ENCODE measurements around the gene CDKN2B-AS1. TPM values are rescaled to one million over a fixed set of nuclear protein-coding genes. Genes with fewer than 3 reads are reported as not detected.

The CDKN2B-AS1 gene
- total RNA-seq, 1 experiment from 2014 or later: 0.24 TPM

- TF ChIP-seq, protein P1, sequence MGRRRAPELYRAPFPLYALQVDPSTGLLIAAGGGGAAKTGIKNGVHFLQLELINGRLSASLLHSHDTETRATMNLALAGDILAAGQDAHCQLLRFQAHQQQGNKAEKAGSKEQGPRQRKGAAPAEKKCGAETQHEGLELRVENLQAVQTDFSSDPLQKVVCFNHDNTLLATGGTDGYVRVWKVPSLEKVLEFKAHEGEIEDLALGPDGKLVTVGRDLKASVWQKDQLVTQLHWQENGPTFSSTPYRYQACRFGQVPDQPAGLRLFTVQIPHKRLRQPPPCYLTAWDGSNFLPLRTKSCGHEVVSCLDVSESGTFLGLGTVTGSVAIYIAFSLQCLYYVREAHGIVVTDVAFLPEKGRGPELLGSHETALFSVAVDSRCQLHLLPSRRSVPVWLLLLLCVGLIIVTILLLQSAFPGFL (CRISPR knock-in tag; IDR thresholded peaks at IDR 0.05; ENCODE audit: borderline replicate concordance): no peak
- no peak for TF ChIP-seq JUN (CRISPR knock-in tag; IDR thresholded peaks at IDR 0.05)
- TF ChIP-seq USF2 (CRISPR knock-in tag; IDR thresholded peaks at IDR 0.05): no peak
- no peak for TF ChIP-seq NR2C2 (CRISPR knock-in tag; IDR thresholded peaks at IDR 0.05)
- TF ChIP-seq GABPB1 (CRISPR knock-in tag; IDR thresholded peaks at IDR 0.05): no peak
- no peak for TF ChIP-seq JAZF1 (CRISPR knock-in tag; IDR thresholded peaks at IDR 0.05)
- no peak for TF ChIP-seq ETV6 (CRISPR knock-in tag; IDR thresholded peaks at IDR 0.05)
- no peak for TF ChIP-seq RELA (CRISPR knock-in tag; IDR thresholded peaks at IDR 0.05; ENCODE audit: borderline replicate concordance)
Observed at GRCh38 chr9:22108581-22109370, 114.2 kb downstream of the CDKN2B-AS1 start (continued).

- Mint-ChIP-seq H3K27ac (no peak overlapping the region), H3K9me3 (no peaks in the 10 kb centered on the region), H3K27me3 (ENCODE audit: low read depth) (no peaks in the 10 kb centered on the region; the same call in 1 of the 2 replicates), H3K4me3 (no peak overlapping the region), H3K4me1 (peaks cover 9% of the 10 kb centered on the region), H3K36me3 (no peaks in the 10 kb centered on the region)
- CTCF ChIA-PET: interaction anchor here (0.6 kb wide), 1 partner anchor 117 kb away, joined by 5 read pairs; the partner anchor contains the start of gene CDKN2B-AS1
- DNase-seq (ENCODE audit: low spot score): no peak
- no peak for ATAC-seq
- POLR2A ChIA-PET: interaction anchor here (0.7 kb wide), 1 partner anchor 100 kb away, joined by 3 read pairs; no protein-coding TSS in a partner anchor
- TF ChIP-seq SMAD3 (CRISPR knock-in tag; IDR thresholded peaks at IDR 0.05; ENCODE audit: borderline replicate concordance): no peak
- TF ChIP-seq, protein P2, sequence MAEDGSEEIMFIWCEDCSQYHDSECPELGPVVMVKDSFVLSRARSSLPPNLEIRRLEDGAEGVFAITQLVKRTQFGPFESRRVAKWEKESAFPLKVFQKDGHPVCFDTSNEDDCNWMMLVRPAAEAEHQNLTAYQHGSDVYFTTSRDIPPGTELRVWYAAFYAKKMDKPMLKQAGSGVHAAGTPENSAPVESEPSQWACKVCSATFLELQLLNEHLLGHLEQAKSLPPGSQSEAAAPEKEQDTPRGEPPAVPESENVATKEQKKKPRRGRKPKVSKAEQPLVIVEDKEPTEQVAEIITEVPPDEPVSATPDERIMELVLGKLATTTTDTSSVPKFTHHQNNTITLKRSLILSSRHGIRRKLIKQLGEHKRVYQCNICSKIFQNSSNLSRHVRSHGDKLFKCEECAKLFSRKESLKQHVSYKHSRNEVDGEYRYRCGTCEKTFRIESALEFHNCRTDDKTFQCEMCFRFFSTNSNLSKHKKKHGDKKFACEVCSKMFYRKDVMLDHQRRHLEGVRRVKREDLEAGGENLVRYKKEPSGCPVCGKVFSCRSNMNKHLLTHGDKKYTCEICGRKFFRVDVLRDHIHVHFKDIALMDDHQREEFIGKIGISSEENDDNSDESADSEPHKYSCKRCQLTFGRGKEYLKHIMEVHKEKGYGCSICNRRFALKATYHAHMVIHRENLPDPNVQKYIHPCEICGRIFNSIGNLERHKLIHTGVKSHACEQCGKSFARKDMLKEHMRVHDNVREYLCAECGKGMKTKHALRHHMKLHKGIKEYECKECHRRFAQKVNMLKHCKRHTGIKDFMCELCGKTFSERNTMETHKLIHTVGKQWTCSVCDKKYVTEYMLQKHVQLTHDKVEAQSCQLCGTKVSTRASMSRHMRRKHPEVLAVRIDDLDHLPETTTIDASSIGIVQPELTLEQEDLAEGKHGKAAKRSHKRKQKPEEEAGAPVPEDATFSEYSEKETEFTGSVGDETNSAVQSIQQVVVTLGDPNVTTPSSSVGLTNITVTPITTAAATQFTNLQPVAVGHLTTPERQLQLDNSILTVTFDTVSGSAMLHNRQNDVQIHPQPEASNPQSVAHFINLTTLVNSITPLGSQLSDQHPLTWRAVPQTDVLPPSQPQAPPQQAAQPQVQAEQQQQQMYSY (CRISPR knock-in tag; IDR thresholded peaks at IDR 0.05): no peak
- no peak for TF ChIP-seq ZNF416 (CRISPR knock-in tag; IDR thresholded peaks at IDR 0.05)
- TF ChIP-seq, protein P1 (CRISPR knock-in tag; IDR thresholded peaks at IDR 0.05; ENCODE audit: borderline replicate concordance): no peak
- no peak for TF ChIP-seq PRRX2 (CRISPR knock-in tag; IDR thresholded peaks at IDR 0.05)
- TF ChIP-seq ZBTB21 (CRISPR knock-in tag; IDR thresholded peaks at IDR 0.05; ENCODE audit: borderline replicate concordance): no peak
Observed at GRCh38 chr9:22111176-22111953, 116.8 kb downstream of the CDKN2B-AS1 start.

GRCh38 chr9:22111954-22112247, 117.3 kb downstream of the CDKN2B-AS1 start:
- peaks cover 13% of the 10 kb centered on the region for H3K4me1 Mint-ChIP-seq

More at GRCh38 chr9:22111954-22112247, 117.3 kb downstream of the CDKN2B-AS1 start:
- no peaks in the 10 kb centered on the region for H3K9me3 Mint-ChIP-seq
- H3K36me3 Mint-ChIP-seq: no peaks in the 10 kb centered on the region
- H3K27ac Mint-ChIP-seq: no peak overlapping the region
- CTCF ChIA-PET: interaction anchor here (0.6 kb wide), 1 partner anchor 117 kb away, joined by 5 read pairs; the partner anchor contains the start of gene CDKN2B-AS1
- H3K4me3 Mint-ChIP-seq: no peak overlapping the region
- ATAC-seq (no peak), DNase-seq (ENCODE audit: low spot score) (no peak)
- POLR2A ChIA-PET: interaction anchor here (0.7 kb wide), 1 partner anchor 101 kb away, joined by 3 read pairs; no protein-coding TSS in a partner anchor
- TF ChIP-seq JAZF1 (CRISPR knock-in tag; IDR thresholded peaks at IDR 0.05): no peak
- TF ChIP-seq SMAD3 (CRISPR knock-in tag; IDR thresholded peaks at IDR 0.05; ENCODE audit: borderline replicate concordance): no peak
- no peak for TF ChIP-seq RELA (CRISPR knock-in tag; IDR thresholded peaks at IDR 0.05; ENCODE audit: borderline replicate concordance)
- no peak for TF ChIP-seq ZNF416 (CRISPR knock-in tag; IDR thresholded peaks at IDR 0.05)
- TF ChIP-seq STAT6 (CRISPR knock-in tag; conservative IDR thresholded peaks at IDR 0.05; ENCODE audit: low read depth): no peak
- no peaks in the 10 kb centered on the region; the same call in 1 of the 2 replicates for H3K27me3 Mint-ChIP-seq (ENCODE audit: low read depth)
